ENCODE data around the gene MKNK2.

- TF ChIP-seq CTCF (IDR thresholded peaks at IDR 0.05) (no peak), POLR2A (IDR thresholded peaks at IDR 0.05) (no peak)
Measured at GRCh38 chr19:2062770-2063169, 11.7 kb upstream of the MKNK2 start.
